ENCODE results near the gene SLC6A1.

Gene SLC6A1

DNA sequence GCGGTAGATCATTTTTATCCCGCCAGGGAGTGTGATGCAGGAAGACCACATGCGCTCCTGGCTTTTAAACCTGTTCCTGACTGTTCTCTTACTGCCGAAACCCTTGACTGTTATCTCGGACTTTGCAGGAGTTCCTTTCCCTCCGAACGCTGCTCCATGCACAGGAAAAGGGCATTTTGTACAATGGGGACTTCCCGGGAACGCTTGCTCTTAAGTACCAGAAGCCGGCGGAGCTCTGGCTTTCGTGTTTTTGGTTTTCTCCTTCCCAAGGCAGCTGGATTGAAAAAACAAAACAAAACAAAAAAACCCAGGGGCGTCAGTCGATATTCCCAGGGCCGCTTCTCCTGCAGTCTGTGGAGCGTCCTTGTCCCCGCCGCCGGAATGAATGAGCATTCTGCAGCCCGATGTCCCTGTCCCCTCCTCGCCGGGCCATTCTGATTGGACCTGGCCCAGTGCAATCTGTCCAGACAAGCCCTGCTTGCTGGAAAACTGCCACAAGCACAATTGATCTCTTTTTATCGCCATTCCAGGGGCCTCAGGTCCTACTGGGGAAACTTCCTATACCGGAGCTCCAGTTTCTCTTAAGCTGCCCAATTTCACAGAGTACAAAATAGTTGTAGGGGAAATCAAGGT lies 44.8 kb downstream of the SLC6A1 start:
- no peak overlapping the region for H3K4me3 Mint-ChIP-seq
- H3K27me3 Mint-ChIP-seq = peaks cover 53% of the 10 kb centered on the region
- no peaks in the 10 kb centered on the region for H3K4me1 Mint-ChIP-seq (ENCODE audit: low read depth)
- no peak overlapping the region for H3K27ac Mint-ChIP-seq
- no peaks in the 10 kb centered on the region for H3K9me3 Mint-ChIP-seq
- no peaks in the 10 kb centered on the region for H3K36me3 Mint-ChIP-seq (ENCODE audit: low read depth)
- peak; percentile 6 for DNase-seq

- H3K27me3 Mint-ChIP-seq = peaks cover 53% of the 10 kb centered on the region
- no peak overlapping the region for H3K4me3 Mint-ChIP-seq
- no peak for DNase-seq
- no peaks in the 10 kb centered on the region for H3K9me3 Mint-ChIP-seq
- H3K27ac Mint-ChIP-seq = no peak overlapping the region
- H3K36me3 Mint-ChIP-seq (ENCODE audit: low read depth) = no peaks in the 10 kb centered on the region
- H3K4me1 Mint-ChIP-seq (ENCODE audit: low read depth) = no peaks in the 10 kb centered on the region
These were observed 45.4 kb downstream of the SLC6A1 start for GRCh38 chr3:11037976-11038375.

DNA sequence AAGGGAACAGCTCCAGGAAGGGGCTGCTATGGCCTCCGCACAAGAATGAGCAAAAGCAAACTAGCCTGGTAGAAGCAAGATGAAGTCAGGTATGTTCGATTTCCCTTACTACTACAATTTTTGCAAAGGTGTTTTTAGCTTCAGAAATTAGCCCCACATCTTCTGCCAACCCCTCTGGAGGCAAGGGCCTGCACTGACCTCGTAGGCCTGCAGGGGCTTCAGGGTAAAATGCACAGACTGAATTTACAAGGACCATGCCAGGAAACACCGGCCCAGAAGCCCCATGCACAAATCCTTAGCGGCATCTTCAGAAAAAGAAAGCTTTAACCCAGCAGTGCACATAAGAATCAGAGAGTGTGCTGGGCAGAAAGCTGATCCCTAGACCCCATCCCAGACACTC lies 53.0 kb downstream of the SLC6A1 start:
- no peak overlapping the region for H3K27ac Mint-ChIP-seq
- no peak overlapping the region for H3K4me3 Mint-ChIP-seq
- H3K27me3 Mint-ChIP-seq = peaks cover 2% of the 10 kb centered on the region
- DNase-seq = no peak
- no peaks in the 10 kb centered on the region for H3K9me3 Mint-ChIP-seq
- H3K4me1 Mint-ChIP-seq (ENCODE audit: low read depth) = no peaks in the 10 kb centered on the region
- no peaks in the 10 kb centered on the region for H3K36me3 Mint-ChIP-seq (ENCODE audit: low read depth)

DNA sequence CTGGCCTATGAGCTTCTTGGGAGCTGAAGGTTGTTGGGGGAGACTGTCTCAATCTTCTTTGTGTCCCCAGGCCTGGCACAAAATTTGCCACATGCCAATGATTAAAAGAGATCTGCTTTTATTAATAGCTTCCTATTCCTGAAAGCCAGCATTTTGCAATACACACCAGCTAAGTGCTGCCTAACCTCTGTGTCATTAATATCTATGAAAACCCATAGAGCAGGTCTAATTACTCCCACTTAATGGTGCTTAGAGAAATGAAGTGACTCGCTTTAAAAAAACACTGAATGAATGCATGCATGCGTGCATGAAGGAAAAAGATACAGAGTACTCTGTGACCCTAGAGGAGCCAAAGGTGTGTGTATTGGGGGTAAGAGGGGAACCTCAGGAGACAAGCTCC lies 55.0 kb downstream of the SLC6A1 start:
- no peaks in the 10 kb centered on the region for H3K4me1 Mint-ChIP-seq (ENCODE audit: low read depth)
- peaks cover 16% of the 10 kb centered on the region for H3K27me3 Mint-ChIP-seq
- H3K36me3 Mint-ChIP-seq (ENCODE audit: low read depth) = no peaks in the 10 kb centered on the region
- no peaks in the 10 kb centered on the region for H3K9me3 Mint-ChIP-seq
- no peak for DNase-seq
- H3K4me3 Mint-ChIP-seq = no peak overlapping the region
- H3K27ac Mint-ChIP-seq = no peak overlapping the region

GRCh38 chr3:11050666-11051323 lies 58.2 kb downstream of the SLC6A1 start:
- Mint-ChIP-seq H3K27me3 (peaks cover 27% of the 10 kb centered on the region), H3K27ac (no peak overlapping the region), H3K9me3 (no peaks in the 10 kb centered on the region)

GRCh38 chr3:11053926-11054503 lies 61.5 kb downstream of the SLC6A1 start:
- Mint-ChIP-seq H3K27me3 (peaks cover 36% of the 10 kb centered on the region), H3K9me3 (no peaks in the 10 kb centered on the region), H3K27ac (no peak overlapping the region), H3K4me1 (ENCODE audit: low read depth) (no peaks in the 10 kb centered on the region), H3K36me3 (ENCODE audit: low read depth) (no peaks in the 10 kb centered on the region), H3K4me3 (no peak overlapping the region)
- DNase-seq = no peak

More at GRCh38 chr3:11050666-11051323, 58.2 kb downstream of the SLC6A1 start:
- no peak overlapping the region for H3K4me3 Mint-ChIP-seq
- no peaks in the 10 kb centered on the region for H3K36me3 Mint-ChIP-seq (ENCODE audit: low read depth)
- DNase-seq = no peak
- H3K4me1 Mint-ChIP-seq (ENCODE audit: low read depth) = no peaks in the 10 kb centered on the region

GRCh38 chr3:11054739-11055438 lies 62.3 kb downstream of the SLC6A1 start:
- Mint-ChIP-seq H3K9me3 (no peaks in the 10 kb centered on the region), H3K4me3 (no peak overlapping the region), H3K36me3 (ENCODE audit: low read depth) (no peaks in the 10 kb centered on the region), H3K27me3 (peaks cover 36% of the 10 kb centered on the region), H3K4me1 (ENCODE audit: low read depth) (no peaks in the 10 kb centered on the region), H3K27ac (no peak overlapping the region)
- no peak for DNase-seq

GRCh38 chr3:11055496-11055895 lies 62.9 kb downstream of the SLC6A1 start:
- Mint-ChIP-seq H3K4me1 (ENCODE audit: low read depth) (no peaks in the 10 kb centered on the region), H3K36me3 (ENCODE audit: low read depth) (no peaks in the 10 kb centered on the region)

GRCh38 chr3:11056531-11057050 lies 64.0 kb downstream of the SLC6A1 start:
- no peak overlapping the region for H3K27ac Mint-ChIP-seq
- peaks cover 27% of the 10 kb centered on the region for H3K27me3 Mint-ChIP-seq
- no peaks in the 10 kb centered on the region for H3K4me1 Mint-ChIP-seq (ENCODE audit: low read depth)
- no peak for DNase-seq
- H3K4me3 Mint-ChIP-seq = no peak overlapping the region
- H3K36me3 Mint-ChIP-seq (ENCODE audit: low read depth) = no peaks in the 10 kb centered on the region
- no peaks in the 10 kb centered on the region for H3K9me3 Mint-ChIP-seq

More at GRCh38 chr3:11055496-11055895, 62.9 kb downstream of the SLC6A1 start:
- no peak overlapping the region for H3K4me3 Mint-ChIP-seq
- DNase-seq = no peak
- H3K27me3 Mint-ChIP-seq = peaks cover 34% of the 10 kb centered on the region
- no peak overlapping the region for H3K27ac Mint-ChIP-seq
- no peaks in the 10 kb centered on the region for H3K9me3 Mint-ChIP-seq

- H3K4me3 Mint-ChIP-seq = no peak overlapping the region
- no peak overlapping the region for H3K27ac Mint-ChIP-seq
- no peaks in the 10 kb centered on the region for H3K9me3 Mint-ChIP-seq
These were observed 65.1 kb downstream of the SLC6A1 start for GRCh38 chr3:11057655-11058054.

GRCh38 chr3:11059090-11059798 lies 66.7 kb downstream of the SLC6A1 start:
- Mint-ChIP-seq H3K27me3 (peaks cover 23% of the 10 kb centered on the region), H3K9me3 (peaks cover 2% of the 10 kb centered on the region), H3K4me3 (no peak overlapping the region), H3K27ac (no peak overlapping the region), H3K36me3 (ENCODE audit: low read depth) (no peaks in the 10 kb centered on the region), H3K4me1 (ENCODE audit: low read depth) (no peaks in the 10 kb centered on the region)
- peak; percentile 41 for DNase-seq

More at GRCh38 chr3:11057655-11058054, 65.1 kb downstream of the SLC6A1 start:
- DNase-seq = no peak
- Mint-ChIP-seq H3K27me3 (peaks cover 25% of the 10 kb centered on the region), H3K4me1 (ENCODE audit: low read depth) (no peaks in the 10 kb centered on the region), H3K36me3 (ENCODE audit: low read depth) (no peaks in the 10 kb centered on the region)

- Mint-ChIP-seq H3K36me3 (ENCODE audit: low read depth) (no peaks in the 10 kb centered on the region), H3K4me1 (ENCODE audit: low read depth) (no peaks in the 10 kb centered on the region), H3K4me3 (no peak overlapping the region), H3K9me3 (peaks cover 6% of the 10 kb centered on the region), H3K27ac (no peak overlapping the region), H3K27me3 (peaks cover 23% of the 10 kb centered on the region)
- DNase-seq = no peak
These were observed 67.2 kb downstream of the SLC6A1 start for GRCh38 chr3:11059799-11060115.

DNA sequence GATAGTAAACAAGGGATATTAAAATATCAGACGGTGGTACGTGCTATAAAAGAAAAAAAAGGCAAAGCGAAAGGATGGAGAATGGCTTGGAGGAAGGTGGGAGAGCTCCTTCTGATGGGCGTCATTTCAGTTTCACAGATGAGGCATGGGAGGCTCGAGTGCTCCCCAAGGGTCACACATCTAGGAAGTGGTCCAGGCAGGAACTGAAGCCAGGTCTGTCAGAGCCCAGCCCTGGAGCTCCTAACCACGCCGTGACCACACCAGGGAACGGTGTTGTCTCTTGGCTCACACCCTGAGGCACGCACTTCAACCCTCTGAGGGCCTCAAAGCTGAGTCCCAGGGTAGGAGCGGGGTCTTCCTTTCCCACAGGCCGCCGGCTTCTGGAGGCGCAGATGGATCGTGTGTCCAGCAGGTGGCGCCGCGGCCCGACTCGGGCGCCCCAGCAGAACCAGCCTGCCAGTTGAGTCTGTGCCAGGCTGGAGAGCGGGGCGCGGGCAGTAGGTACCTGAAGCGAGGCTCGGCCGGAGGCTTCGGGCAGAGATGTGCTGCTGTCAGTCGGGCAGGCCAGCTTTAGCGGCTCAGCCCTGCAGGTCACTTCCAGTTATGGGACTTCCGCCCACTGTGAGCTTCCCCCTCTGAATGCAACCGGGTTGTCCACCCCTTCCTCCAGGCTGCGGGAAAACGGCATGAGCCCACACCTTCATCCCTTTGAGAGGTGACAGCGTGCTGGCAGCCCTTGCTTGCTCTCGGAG lies 68.1 kb downstream of the SLC6A1 start:
- Mint-ChIP-seq H3K4me1 (ENCODE audit: low read depth) (no peaks in the 10 kb centered on the region), H3K9me3 (peaks cover 6% of the 10 kb centered on the region), H3K4me3 (no peak overlapping the region), H3K27me3 (peaks cover 28% of the 10 kb centered on the region), H3K27ac (no peak overlapping the region), H3K36me3 (ENCODE audit: low read depth) (no peaks in the 10 kb centered on the region)
- peak; percentile 71 for DNase-seq

Measured in activated T-cell treated with anti-CD3 and anti-CD28 coated beads, Interleukin-2, amount 50 U/mL, for 24 hours (primary cell).